Skeletal muscle cell (primary cell): ENCODE data around the gene GNRH2.
A peak's percentile ranks its signal among the peaks of the same experiment; 100 is the strongest.
"Not testable (repeated sequence)": the region's sequence is repeated elsewhere in the genome, so short reads cannot be mapped to it uniquely, and the experiment has no call there.

Source experiments
- DNase-seq: peaks from one replicate; pipeline ENCODE4 v3.0.0-alpha.2; 2010; ENCODE audit warnings: low read depth
- H3K4me3 ChIP-seq: 2 replicates; pipeline ENCODE4 v1.5.1; 2011; ENCODE audit warnings: low read depth, mild to moderate bottlenecking, control low read depth, low read length, moderate library complexity

Gene GNRH2

DNA sequence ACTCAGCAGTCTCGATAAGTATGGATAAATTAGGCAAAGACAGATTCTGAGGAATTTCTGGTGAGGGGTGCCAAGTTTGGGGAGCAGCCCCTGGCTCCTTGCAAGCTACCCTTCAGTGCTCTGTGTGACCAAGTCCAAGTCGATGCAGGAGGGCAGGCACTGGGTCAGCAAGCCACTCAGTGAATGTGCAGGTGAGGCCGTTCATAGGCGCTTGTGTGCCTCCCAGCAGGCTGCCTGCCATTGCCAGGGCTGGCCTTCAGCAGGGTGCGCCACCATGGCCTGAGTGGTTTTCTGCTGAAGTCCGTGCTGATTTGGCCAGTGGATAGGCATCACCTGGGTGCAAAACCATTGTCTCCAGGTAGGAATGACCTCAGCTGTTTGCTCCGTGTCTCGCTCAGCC lies 3.3 kb upstream of the GNRH2 start:
- DNase-seq: no peak
- H3K4me3 ChIP-seq: no peak overlapping the region

GRCh38 chr20:3041854-3042409 lies 1.5 kb upstream of the GNRH2 start:
- DNase-seq: no peak
- peak overlapping the region; percentile 5 for H3K4me3 ChIP-seq

- no peak overlapping the region for H3K4me3 ChIP-seq
- no peak for DNase-seq
Observed at GRCh38 chr20:3042625-3043024, 797 bp upstream of the GNRH2 start.

- no peak for DNase-seq
- H3K4me3 ChIP-seq: no peak overlapping the region
Observed at GRCh38 chr20:3044336-3044965, 1.0 kb downstream of the GNRH2 start.

DNA sequence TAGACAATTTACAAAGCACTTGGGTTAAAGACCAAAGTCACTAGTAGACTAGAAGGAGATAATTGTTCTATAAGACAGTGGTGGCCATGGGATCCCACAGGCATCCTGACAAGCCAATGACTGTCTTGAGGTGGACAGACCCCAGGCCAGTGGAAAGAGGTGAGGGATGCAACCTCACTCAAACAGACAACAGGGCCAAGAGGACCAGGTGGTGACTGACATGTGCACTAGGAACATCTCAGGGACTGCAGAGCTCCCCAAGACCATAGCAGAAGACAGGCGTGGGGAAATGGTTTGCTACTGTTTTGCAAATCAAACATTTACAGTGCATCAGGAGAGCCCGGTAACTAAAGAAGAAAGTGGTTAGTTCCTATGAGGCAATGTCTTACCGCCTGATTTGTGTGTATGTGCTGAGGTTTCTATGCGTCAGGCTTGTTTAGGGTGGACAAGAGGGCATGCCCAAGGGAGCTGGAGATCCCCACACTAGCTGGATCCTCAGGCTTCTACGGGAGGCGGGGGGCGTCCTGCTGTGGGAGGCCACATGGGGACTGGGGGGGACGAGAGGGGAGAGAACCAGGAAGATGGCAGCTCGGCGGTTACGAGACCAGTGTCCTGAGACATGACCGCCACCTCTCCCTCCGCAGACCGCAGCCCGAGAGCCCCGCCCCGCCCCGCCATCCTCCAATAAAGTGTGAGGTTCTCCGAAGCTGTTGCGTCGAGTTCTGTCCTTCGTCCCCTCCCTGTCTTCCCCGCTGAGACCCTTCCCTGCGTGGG lies 1.8 kb downstream of the GNRH2 start:
- DNase-seq: peak; percentile 71
- peak overlapping the region; percentile 82 for H3K4me3 ChIP-seq

DNA sequence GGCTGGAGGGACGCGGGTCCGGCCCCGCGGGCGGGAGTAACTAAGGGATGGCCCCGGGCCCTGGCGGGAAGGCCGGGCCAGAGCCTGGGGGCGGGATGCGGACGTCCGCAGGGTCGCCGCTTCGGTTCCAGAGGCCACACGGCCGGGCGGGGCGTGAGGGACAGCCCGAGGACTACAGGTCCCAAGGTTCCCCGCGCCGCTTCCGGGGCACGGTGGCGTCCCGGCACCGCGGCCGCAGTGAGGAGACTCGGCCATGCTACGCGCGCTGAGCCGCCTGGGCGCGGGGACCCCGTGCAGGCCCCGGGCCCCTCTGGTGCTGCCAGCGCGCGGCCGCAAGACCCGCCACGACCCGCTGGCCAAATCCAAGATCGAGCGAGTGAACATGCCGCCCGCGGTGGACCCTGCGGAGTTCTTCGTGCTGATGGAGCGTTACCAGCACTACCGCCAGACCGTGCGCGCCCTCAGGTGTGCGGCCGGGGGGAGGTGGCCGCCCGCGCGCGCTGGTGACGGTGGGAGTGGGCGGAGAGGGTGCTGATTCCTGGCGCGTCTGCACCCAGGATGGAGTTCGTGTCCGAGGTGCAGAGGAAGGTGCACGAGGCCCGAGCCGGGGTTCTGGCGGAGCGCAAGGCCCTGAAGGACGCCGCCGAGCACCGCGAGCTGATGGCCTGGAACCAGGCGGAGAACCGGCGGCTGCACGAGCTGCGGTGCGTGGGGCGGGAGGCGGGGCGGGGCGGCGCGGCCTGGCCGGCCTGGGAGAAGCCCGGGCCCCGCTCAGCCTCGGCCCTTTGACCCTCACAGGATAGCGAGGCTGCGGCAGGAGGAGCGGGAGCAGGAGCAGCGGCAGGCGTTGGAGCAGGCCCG lies 2.6 kb downstream of the GNRH2 start, which contains the start of gene MRPS26:
Gene MRPS26, plus strand, starts transcription at position 237 of the 861 bp plus-strand sequence. Its CDS starts 17 bp downstream, at position 254.
- DNase-seq: peak; percentile 53
- peak within 1 kb of the TSS; percentile 82 for H3K4me3 ChIP-seq

DNA sequence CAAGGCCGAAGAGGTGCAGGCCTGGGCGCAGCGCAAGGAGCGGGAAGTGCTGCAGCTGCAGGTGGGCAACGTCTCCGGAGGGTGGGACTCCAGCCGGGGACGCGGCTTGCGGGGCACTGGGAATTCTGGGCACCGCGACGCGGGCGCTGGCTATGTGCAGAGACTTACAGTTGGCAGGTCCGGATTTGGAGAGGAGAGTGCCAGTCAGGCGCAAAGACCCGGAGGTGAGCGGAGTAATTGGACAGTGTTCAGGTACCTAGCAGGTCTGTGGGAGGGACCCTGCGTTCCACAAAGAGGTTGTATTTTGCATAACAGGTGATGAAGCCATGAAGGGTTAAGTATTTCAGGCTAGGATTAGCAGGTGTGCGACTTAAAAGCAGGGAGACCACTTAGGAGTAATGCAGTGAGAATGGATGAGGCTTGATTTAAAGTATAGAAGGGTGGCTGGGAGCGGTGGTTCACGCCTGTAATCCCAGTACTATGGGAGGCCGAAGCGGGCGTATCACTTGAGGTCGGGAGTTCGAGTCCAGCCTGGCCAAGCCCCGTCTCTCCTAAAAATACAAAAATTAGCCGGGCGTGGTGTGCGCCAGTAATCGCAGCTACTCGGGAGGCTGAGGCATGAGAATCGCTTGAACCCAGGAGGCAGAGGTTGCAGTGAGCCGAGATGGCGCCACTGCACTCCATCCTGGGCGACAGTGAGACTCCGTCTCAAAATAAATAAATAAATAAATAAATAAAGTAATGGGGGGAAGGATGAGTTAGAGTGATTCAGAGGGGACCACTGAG lies 3.4 kb downstream of the GNRH2 start:
- no peak for DNase-seq
- peak overlapping the region; percentile 82 for H3K4me3 ChIP-seq

GRCh38 chr20:3047486-3048419 lies 4.3 kb downstream of the GNRH2 start:
- DNase-seq: no peak
- H3K4me3 ChIP-seq: no peak overlapping the region

- no peak overlapping the region for H3K4me3 ChIP-seq
- no peak for DNase-seq
Observed at GRCh38 chr20:3051385-3052019, 8.1 kb downstream of the GNRH2 start.

DNA sequence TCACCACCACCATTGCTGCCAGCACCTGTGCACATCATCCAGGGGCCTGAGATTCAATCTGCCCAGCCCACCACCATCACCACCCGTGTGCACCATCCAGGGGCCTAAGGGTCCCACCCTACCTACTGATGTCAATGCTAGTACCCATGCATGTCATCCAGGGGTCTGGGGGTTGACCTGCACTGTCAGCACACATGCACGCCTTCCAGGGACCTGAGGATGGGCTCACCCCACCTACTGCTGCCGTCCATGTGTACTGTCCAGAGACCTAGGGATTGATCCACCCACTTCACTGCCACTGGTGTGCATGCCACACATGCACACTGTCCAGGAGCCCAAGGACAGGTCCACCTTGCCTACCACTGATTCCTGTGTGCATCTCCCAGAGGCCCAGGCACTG lies 16.1 kb downstream of the GNRH2 start:
- no peak overlapping the region for H3K4me3 ChIP-seq
- DNase-seq: no peak

GRCh38 chr20:3064119-3064518 lies 20.7 kb downstream of the GNRH2 start:
- not testable (repeated sequence) for DNase-seq, H3K4me3 ChIP-seq

DNA sequence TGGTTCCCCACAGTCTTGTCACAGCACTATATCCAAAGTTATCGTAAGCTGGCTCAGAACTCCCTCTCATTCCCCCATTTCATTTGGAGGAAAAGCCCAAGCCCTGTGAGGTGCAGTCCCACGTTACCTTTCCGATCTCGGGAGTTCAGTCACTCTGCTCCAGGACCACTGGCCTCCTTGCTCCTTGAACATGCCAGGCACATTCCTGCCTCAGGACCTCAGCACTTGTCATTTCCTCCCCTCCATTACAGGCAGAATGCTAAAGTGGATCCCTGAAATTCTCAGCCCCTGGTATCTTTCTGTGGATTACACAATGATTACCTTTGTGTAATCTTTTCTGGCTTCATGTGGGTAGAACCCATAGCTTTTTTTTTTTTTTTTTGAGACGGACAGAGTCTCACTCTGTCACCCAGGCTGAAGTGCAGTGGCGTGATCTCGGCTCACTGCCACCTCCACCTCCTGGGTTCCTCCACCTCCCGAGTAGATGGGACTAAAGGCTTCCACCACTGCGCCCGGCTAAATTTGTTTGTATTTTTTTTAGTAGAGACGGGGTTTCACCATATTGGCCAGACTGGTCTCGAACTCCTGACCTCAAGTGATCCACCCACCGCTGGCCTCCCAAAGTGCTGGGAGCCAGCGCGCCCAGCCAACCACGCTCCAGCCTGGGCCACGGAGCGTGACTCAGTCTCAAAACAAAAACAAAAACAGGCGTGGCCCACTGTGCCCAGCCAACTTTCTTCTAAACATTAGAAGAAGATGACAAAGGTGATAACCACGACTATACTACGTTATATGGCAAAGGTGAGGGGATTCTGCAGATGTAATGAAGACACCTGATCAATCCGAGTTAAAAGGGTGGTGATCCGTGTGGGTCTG lies 24.0 kb downstream of the GNRH2 start:
- H3K4me3 ChIP-seq: no peak overlapping the region
- DNase-seq: no peak

DNA sequence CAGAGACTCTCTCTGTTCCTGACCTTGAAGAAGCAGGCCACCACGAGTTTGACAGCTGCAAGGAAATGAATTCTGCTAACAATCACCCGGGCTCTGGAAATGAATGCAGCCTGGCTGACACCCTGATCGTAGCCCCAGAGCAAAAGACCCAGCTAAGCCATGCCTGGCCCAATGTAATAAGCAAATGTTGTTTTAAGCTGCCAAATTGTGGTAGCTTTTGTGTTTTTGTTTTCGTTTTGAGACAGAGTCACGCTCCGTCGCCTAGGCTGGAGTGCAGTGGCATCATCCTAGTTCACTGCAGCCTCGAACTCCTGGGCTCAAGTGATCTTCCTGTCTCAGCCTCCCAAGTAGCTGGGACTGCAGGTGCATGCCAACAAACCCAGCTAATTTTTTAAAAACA lies 24.7 kb downstream of the GNRH2 start:
- no peak overlapping the region for H3K4me3 ChIP-seq
- no peak for DNase-seq

- H3K4me3 ChIP-seq: no peak overlapping the region
- DNase-seq: no peak
Observed at GRCh38 chr20:3068986-3069900, 25.8 kb downstream of the GNRH2 start.

GRCh38 chr20:3070725-3071124 lies 27.3 kb downstream of the GNRH2 start:
- no peak for DNase-seq
- H3K4me3 ChIP-seq: no peak overlapping the region

- DNase-seq: no peak
- peak overlapping the region; percentile 30 for H3K4me3 ChIP-seq
Observed at GRCh38 chr20:3071266-3071609, 27.8 kb downstream of the GNRH2 start.
